ENCODE measurements around the gene HK2.

DNA sequence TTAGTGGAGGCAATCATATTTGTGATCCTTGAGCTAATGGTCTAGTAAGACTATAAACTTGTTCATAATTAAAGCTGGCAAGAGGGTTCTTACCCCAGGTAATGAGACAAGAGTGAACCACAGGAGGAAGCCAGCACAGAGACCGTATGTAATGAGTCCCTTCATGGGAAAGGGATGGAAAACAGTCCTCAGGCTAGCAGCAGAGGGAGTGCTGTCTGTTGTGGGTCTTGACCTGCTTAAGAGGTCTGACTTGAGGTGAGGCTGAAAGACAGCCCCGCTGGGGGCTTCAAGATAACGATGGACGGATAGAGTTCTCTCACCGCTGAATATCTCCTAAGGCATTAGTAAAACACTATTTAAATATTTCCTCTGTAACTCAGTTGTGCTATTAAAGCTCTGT is 108.3 kb downstream of the HK2 start:
- TF ChIP-seq EZH2 (IDR thresholded peaks at IDR 0.05; ENCODE audit: insufficient read depth, poor library complexity, severe bottlenecking), result no peak
- TF ChIP-seq EZH2phosphoT487 (IDR thresholded peaks at IDR 0.05; ENCODE audit: insufficient read depth, low read depth), result no peak

Measured in GM23248 (cell line).